VCaP (cell line): ENCODE results near the gene DSTN.

Source experiments
- H3K27ac ChIP-seq: fragments of 450-650 bp; 2 replicates; pipeline ENCODE4 v1.5.1; 2017
- TF ChIP-seq, protein P1 (sequence below): fragments of 450-650 bp; conservative IDR thresholded peaks from 2 replicates; pipeline ENCODE4 v1.5.1; 2017; ENCODE audit warnings: mild to moderate bottlenecking, moderate library complexity

Gene DSTN

GRCh38 chr20:17612287-17612991 is 42.6 kb downstream of the DSTN start:
- H3K27ac ChIP-seq: peak overlapping the region; percentile 97; the same call in 1 of the 2 replicates
- TF ChIP-seq, protein P1, sequence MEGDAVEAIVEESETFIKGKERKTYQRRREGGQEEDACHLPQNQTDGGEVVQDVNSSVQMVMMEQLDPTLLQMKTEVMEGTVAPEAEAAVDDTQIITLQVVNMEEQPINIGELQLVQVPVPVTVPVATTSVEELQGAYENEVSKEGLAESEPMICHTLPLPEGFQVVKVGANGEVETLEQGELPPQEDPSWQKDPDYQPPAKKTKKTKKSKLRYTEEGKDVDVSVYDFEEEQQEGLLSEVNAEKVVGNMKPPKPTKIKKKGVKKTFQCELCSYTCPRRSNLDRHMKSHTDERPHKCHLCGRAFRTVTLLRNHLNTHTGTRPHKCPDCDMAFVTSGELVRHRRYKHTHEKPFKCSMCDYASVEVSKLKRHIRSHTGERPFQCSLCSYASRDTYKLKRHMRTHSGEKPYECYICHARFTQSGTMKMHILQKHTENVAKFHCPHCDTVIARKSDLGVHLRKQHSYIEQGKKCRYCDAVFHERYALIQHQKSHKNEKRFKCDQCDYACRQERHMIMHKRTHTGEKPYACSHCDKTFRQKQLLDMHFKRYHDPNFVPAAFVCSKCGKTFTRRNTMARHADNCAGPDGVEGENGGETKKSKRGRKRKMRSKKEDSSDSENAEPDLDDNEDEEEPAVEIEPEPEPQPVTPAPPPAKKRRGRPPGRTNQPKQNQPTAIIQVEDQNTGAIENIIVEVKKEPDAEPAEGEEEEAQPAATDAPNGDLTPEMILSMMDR: no peak

GRCh38 chr20:17612992-17613327 is 43.1 kb downstream of the DSTN start:
- H3K27ac ChIP-seq: peak overlapping the region; percentile 97; the same call in 1 of the 2 replicates
- TF ChIP-seq, protein P1: no peak

DNA sequence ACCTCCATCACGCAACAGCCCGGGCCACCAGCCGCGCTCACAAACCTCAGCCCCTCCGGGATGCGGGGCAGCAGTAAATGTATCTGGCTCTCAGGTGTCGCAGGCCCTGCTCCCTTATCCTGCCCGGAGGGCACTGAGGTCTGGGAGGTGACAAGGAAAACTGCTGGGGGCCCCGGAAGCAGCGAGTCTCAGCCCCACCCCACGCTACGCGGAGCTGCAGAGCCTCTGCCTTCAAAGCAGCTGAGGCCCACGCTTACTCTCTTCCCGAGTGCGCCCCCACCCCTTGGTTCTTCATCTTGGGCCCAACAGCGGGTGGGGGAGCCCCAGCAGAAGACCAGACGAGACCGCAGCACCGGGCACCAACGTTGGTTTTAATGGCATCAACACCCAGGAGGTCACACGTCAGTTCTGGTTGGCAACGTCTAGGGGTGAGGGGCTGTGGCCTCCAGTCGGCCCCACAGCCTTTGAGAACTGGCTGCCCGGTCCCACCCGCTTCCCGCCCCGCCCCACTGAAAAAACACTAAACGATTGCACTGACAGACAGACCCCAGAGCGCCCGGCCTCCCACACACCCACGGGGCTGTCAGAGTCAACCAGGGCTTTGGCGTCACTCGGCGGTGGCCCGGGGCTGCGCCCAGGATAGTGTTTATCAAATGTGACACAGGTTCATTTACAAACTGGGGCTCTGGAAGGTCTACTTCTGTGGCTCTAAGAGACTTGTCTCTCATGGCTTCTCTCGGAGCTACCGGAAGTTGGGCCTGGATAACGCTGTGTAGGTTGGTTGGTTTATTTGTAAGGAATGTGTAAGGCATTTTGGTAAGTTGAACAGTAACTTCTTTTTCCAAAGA is 43.7 kb downstream of the DSTN start:
- TF ChIP-seq, protein P1: no peak

GRCh38 chr20:17614176-17614811 is 44.4 kb downstream of the DSTN start:
- TF ChIP-seq, protein P1: no peak
- H3K27ac ChIP-seq: peak overlapping the region; percentile 47

More for the DNA sequence above, 43.7 kb downstream of the DSTN start:
- H3K27ac ChIP-seq: peak overlapping the region; percentile 97; the same call in 1 of the 2 replicates

DNA sequence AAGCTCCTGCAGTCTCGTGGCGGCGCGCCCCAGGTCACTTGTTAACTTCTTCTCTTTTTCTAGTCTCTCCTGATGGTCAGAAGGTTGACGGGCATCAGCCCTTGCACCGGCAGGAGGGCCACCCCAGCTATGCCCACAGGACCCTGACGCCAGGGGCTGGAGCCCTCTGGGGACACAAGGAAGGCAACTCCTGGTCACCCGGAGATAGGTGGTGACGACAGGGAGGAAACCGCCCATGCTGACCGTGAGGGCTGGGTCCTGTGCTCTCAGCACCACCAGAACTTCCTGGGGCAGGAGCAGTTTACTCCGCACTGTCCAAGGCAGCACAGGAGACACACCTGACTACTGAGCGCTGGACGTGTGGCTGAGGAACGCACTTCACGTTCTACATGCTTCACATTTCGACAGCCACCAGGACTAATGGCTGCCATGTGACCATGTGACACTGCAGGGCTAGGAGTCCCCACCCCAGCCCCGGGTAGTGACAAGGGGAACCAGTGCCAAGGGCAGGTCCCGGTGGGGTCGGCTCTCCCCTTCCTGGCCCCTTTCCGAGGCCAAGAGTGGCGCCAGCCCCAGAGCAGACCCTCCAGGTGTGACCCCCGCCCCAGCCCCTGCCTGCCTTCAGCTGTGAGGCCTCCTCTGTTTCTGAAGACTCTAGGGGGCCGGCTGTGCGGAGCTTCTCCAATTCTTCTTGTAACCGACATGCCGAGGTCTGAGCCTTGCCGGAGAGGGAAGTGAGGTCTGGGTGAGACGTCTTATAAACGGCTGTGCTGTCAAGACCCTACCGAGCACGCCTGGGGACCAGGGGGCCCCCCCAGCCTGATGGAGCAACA is 45.2 kb downstream of the DSTN start:
- H3K27ac ChIP-seq: peak overlapping the region; percentile 47
- TF ChIP-seq, protein P1: no peak

DNA sequence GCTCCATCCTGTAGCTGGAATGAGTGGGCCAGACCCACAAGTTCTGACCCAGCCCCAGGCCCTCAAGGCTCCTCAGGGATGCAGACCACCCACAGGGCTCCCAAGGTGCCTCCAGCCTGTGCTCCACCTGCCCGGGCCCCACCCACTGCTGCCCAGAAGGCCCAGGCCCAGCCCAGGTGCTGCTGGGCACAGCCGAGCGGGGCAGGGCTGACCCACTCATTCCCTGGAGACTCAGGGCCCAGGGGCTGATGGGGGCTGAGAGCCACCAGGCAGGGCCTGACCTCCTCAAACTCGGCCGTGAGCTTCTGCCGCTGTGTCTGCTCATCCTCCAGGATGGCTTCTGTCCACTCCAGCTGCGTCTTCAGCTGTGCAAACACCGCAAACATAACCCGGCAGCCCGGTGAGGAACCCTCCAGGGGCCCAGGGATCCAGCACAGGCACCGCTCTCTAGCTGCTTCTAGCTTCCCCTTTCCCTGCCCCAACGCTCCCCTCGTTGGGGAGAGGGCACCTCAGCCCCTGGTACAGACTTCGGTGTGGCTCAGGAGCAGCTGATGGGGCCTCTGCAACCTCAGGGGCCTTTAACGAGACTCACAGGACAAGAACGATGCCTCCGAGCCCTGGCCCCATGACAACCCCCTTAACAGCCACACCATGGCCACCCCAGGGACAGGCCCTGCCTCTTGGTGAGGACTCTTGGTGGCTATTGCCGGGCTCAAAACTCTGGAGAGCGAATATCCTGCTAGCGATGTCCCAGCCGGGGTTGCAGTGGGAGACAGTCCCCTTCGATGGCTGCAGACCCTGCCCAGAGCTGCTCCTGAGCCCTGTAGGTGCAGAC is 46.0 kb downstream of the DSTN start:
- TF ChIP-seq, protein P1: no peak
- H3K27ac ChIP-seq: peak overlapping the region; percentile 47
